Measurements from ENCODE around the gene PIP4K2B. TPM values are rescaled to one million over a fixed set of nuclear protein-coding genes. Genes with fewer than 3 reads are reported as not detected.
"Not testable (repeated sequence)": the region's sequence is repeated elsewhere in the genome, so short reads cannot be mapped to it uniquely, and the experiment has no call there.

PIP4K2B gene
- total RNA-seq, 1 donor from 2014 or later: 21.9 TPM

DNA sequence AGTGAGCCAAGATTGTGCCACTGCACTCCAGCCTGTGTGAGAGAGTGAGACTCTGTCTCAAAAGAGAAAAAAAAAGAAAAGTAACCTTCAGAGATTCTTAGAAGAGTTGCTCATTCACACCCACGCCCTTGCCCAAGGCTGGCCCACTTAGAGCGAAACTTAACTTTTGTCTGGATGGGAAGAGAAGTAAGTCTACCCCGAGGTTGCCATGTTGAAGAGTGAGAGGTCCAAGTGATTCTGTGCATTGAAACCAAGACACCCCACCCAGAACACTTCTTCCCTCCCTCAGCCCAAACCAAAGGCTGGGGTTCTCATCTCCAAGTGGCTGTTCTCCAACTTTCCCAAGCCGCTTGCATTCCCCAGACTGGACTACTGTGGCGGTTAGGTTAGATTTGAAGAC lies 71.6 kb downstream of the PIP4K2B start:
- H3K27me3 ChIP-seq (ENCODE audit: control insufficient read depth, insufficient read depth, low read length): no peaks in the 10 kb centered on the region
- DNase-seq (ENCODE audit: low read depth) (no peak), FAIRE-seq (no peak)
- H3K4me3 ChIP-seq (ENCODE audit: low read depth, low read length): no peak overlapping the region
- H3K36me3 ChIP-seq (ENCODE audit: control insufficient read depth, insufficient read depth, low read length): peaks cover 4% of the 10 kb centered on the region
- TF ChIP-seq, protein P1, sequence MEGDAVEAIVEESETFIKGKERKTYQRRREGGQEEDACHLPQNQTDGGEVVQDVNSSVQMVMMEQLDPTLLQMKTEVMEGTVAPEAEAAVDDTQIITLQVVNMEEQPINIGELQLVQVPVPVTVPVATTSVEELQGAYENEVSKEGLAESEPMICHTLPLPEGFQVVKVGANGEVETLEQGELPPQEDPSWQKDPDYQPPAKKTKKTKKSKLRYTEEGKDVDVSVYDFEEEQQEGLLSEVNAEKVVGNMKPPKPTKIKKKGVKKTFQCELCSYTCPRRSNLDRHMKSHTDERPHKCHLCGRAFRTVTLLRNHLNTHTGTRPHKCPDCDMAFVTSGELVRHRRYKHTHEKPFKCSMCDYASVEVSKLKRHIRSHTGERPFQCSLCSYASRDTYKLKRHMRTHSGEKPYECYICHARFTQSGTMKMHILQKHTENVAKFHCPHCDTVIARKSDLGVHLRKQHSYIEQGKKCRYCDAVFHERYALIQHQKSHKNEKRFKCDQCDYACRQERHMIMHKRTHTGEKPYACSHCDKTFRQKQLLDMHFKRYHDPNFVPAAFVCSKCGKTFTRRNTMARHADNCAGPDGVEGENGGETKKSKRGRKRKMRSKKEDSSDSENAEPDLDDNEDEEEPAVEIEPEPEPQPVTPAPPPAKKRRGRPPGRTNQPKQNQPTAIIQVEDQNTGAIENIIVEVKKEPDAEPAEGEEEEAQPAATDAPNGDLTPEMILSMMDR (IDR thresholded peaks at IDR 0.05; ENCODE audit: insufficient read depth, low read length, severe bottlenecking): no peak

DNA sequence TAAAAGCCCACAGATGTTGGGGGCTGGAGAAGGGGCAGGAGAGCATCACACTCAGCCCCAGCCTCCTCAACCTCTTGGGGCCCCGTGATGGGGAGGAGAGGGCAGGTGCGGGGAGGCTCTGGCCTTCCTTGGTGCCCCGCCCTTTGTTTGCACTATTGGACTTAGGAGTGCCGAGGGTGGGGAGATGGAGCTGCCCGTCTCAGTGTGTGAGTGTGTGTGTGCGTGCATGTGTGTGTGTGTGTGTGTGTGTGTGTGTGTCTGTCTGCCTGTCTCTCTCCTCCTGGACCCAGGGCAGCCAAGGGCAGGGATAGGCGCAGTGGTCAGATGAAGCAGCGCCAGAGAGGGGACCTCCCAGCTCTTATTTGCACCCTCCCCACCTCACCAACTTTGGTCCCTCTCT lies 73.2 kb downstream of the PIP4K2B start:
- not testable (repeated sequence) for H3K4me3 ChIP-seq (ENCODE audit: low read depth, low read length); FAIRE-seq; H3K27me3 ChIP-seq (ENCODE audit: control insufficient read depth, insufficient read depth, low read length); H3K36me3 ChIP-seq (ENCODE audit: control insufficient read depth, insufficient read depth, low read length); DNase-seq (ENCODE audit: low read depth)

DNA sequence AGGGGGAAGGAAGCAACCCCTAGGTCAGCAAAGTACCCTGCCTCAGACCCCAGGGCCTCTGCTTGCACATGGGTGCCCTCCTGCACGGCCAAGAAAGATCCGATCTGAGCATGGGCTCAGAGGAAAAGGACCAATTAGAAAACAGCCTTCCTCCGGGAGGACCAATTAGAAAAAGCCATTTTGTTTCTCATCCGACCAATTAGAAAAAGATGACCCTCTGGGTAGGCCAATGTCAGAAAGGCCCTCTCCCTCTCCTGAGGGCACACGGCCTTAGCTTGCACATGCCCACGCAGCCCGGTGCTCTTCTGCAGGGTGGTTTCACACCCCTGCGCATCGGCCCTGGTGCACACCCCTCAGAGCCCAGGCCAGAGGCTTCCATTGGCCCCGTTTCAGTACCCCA lies 74.3 kb downstream of the PIP4K2B start:
- TF ChIP-seq, protein P1 (IDR thresholded peaks at IDR 0.05; ENCODE audit: insufficient read depth, low read length, severe bottlenecking): no peak
- no peaks in the 10 kb centered on the region for H3K27me3 ChIP-seq (ENCODE audit: control insufficient read depth, insufficient read depth, low read length)
- FAIRE-seq (no peak), DNase-seq (ENCODE audit: low read depth) (no peak)
- H3K4me3 ChIP-seq (ENCODE audit: low read depth, low read length): no peak overlapping the region
- H3K36me3 ChIP-seq (ENCODE audit: control insufficient read depth, insufficient read depth, low read length): peaks cover 8% of the 10 kb centered on the region

DNA sequence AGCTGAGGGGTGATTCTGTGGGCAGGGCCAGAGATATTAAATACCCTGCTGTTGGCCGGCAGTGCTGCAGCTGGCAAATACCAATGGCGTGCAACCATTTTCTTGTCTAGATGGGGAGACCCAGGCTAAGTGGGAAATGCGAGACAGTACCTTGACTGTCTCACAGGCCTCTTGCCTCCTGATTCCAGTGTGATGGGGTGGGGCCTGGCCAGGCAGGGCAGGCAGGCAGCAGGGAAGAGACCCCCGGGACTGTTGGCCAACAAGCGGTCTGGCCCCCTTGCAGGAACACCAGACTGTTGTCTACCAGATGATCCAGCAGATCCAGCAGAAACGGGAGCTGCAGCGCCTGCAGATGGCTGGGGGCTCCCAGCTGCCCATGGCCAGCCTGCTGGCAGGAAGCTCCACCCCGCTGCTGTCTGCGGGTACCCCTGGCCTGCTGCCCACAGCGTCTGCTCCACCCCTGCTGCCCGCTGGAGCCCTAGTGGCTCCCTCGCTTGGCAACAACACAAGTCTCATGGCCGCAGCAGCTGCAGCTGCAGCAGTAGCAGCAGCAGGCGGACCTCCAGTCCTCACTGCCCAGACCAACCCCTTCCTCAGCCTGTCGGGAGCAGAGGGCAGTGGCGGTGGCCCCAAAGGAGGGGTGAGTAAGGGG lies 74.9 kb downstream of the PIP4K2B start:
- H3K27me3 ChIP-seq (ENCODE audit: control insufficient read depth, insufficient read depth, low read length): no peaks in the 10 kb centered on the region
- peaks cover 8% of the 10 kb centered on the region for H3K36me3 ChIP-seq (ENCODE audit: control insufficient read depth, insufficient read depth, low read length)
- TF ChIP-seq, protein P1 (IDR thresholded peaks at IDR 0.05; ENCODE audit: insufficient read depth, low read length, severe bottlenecking): no peak
- no peak overlapping the region for H3K4me3 ChIP-seq (ENCODE audit: low read depth, low read length)
- DNase-seq (ENCODE audit: low read depth) (no peak), FAIRE-seq (no peak)

DNA sequence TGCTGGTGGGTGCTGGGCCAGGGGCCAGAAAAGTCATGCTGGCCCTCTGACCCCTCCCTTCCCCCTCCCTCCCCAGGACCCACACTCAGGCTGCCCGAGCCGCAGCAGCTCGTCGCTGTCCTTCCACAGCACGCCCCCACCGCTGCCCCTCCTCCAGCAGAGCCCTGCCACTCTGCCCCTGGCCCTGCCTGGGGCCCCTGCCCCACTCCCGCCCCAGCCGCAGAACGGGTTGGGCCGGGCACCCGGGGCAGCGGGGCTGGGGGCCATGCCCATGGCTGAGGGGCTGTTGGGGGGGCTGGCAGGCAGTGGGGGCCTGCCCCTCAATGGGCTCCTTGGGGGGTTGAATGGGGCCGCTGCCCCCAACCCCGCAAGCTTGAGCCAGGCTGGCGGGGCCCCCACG lies 77.6 kb downstream of the PIP4K2B start:
- no peak for FAIRE-seq

DNA sequence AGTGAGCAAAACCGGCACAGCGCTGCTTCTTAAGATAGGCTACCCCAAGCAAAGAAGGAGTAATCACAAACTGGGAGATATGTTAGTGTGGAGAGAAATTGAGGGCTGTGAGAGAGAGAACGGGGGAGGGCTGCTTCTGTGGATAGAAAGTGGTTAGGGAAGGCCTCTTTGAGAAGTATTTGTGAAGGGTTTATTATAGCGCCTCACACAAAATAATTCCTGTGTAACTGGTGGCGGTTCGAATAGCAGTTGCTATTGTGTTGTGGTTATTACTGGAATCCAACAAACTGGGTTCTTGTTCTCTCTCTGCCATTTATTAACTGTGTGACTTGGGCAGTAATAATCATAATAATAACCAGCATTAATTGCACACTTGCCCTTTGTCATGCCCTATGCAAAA lies 78.4 kb downstream of the PIP4K2B start:
- H3K27me3 ChIP-seq (ENCODE audit: control insufficient read depth, insufficient read depth, low read length): no peaks in the 10 kb centered on the region
- TF ChIP-seq, protein P1 (IDR thresholded peaks at IDR 0.05; ENCODE audit: insufficient read depth, low read length, severe bottlenecking): no peak
- DNase-seq (ENCODE audit: low read depth): no peak
- H3K4me3 ChIP-seq (ENCODE audit: low read depth, low read length): no peak overlapping the region
- H3K36me3 ChIP-seq (ENCODE audit: control insufficient read depth, insufficient read depth, low read length): peaks cover 17% of the 10 kb centered on the region
- FAIRE-seq: no peak

More for the DNA sequence above, 77.6 kb downstream of the PIP4K2B start:
- Histone ChIP-seq H3K4me3 (ENCODE audit: low read depth, low read length) (no peak overlapping the region), H3K27me3 (ENCODE audit: control insufficient read depth, insufficient read depth, low read length) (no peaks in the 10 kb centered on the region), H3K36me3 (ENCODE audit: control insufficient read depth, insufficient read depth, low read length) (peaks cover 15% of the 10 kb centered on the region)
- no peak for DNase-seq (ENCODE audit: low read depth)
- TF ChIP-seq, protein P1 (IDR thresholded peaks at IDR 0.05; ENCODE audit: insufficient read depth, low read length, severe bottlenecking): no peak

Data from bronchial epithelial cell (primary cell).